Gastroesophageal sphincter (tissue), 4 donors: Measurements from ENCODE around the gene SMIM28. TPM values are rescaled to one million over a fixed set of nuclear protein-coding genes. Genes with fewer than 3 reads are reported as not detected.

Experiments
- ATAC-seq: fragments of 150-250 bp; one replicate; pipeline ENCODE4 v1.9.1; 2016; ENCODE audit warnings: mild to moderate bottlenecking, moderate library complexity
- H3K27ac ChIP-seq, 4 donors: fragments of 200-600 bp; sonication (generic) in 3 of 4; 1 replicate in 3 of 4; 2 replicates in 1 of 4; pipeline ENCODE4 v1.5.1; 2016 to 2019
- H3K27me3 ChIP-seq: fragments of 200-600 bp; sonication (generic); one replicate; pipeline ENCODE4 v1.5.1; 2019
- H3K36me3 ChIP-seq, 2 donors: fragments of 200-600 bp; sonication (generic); one replicate each; pipeline ENCODE4 v1.5.1; 2019; ENCODE audit warnings: control low read depth in 1 of 2
- H3K4me1 ChIP-seq, 3 donors: fragments of 200-600 bp; sonication (generic); 1 replicate in 2 of 3; 2 replicates in 1 of 3; pipeline ENCODE4 v1.5.1; 2016 to 2019; ENCODE audit warnings: control low read depth in 2 of 3
- H3K4me3 ChIP-seq, 2 donors: fragments of 200-600 bp; sonication (generic); one replicate each; pipeline ENCODE4 v1.5.1; 2019; ENCODE audit warnings: mild to moderate bottlenecking in 1 of 2, moderate library complexity in 1 of 2
- H3K9me3 ChIP-seq, 3 donors: fragments of 200-600 bp; sonication (generic); one replicate each; pipeline ENCODE4 v1.5.1; 2017 to 2019; ENCODE audit warnings: control low read depth in 2 of 3
- CTCF ChIP-seq, 4 experiments: fragments of 200-600 bp in 2 of 4; fragments of 450-650 bp in 2 of 4; sonication (generic) in 1 of 4; IDR thresholded peaks; one replicate each; pipeline ENCODE4 v1.5.1; 2017 to 2019; ENCODE audit warnings: antibody characterized with exemption in 4 of 4, mild to moderate bottlenecking in 2 of 4, moderate library complexity in 2 of 4
- EP300 ChIP-seq: sonication (generic); formaldehyde crosslinking; IDR thresholded peaks from one replicate; pipeline ENCODE4 v1.6.1; 2017; ENCODE audit warnings: antibody characterized with exemption, mild to moderate bottlenecking
- POLR2A ChIP-seq, 2 donors: fragments of 450-650 bp; IDR thresholded peaks; one replicate each; pipeline ENCODE4 v1.6.1; 2017; ENCODE audit warnings: antibody characterized with exemption in 2 of 2, mild to moderate bottlenecking in 2 of 2, moderate library complexity in 1 of 2
- POLR2AphosphoS5 ChIP-seq: sonication (generic); formaldehyde crosslinking; IDR thresholded peaks from one replicate; pipeline ENCODE4 v1.6.1; 2017; ENCODE audit warnings: antibody characterized with exemption
- WGBS, 2 donors: methylation state at CpG; one replicate each; pipeline ENCODE4 v1.1.5; 2018; ENCODE audit warnings: low coverage in 1 of 2; 5-methylcytosine and 5-hydroxymethylcytosine counted together
- total RNA-seq, 4 donors: library from RNA; depleted of rRNA; stranded (reverse); fragments of >200 nt; gene quantifications; one replicate each; pipeline ENCODE4 v1.1.0, GENCODE V29; 2016

The SMIM28 gene
- total RNA-seq, 4 donors from 2014 or later = 1.5 TPM; not detected in 3

DNA sequence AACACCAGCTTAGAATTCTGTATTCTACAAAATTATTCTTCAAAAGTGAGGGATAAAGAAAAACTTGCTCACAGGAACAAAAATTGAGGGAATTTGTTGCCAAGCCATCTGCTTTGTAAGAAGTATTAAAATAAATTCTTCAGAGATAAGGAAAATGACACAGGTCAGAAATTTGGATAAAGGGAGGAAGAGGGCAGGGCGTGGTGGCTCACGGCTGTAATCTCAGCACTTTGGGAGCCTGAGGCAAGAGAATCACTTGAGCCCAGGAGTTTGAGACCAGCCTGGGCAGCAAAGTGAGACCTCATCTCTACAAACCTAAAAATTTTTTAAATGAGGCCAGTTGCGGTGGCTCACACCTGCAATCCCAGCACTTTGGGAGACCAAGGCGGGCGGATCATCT lies 11.8 kb downstream of the SMIM28 start:
- H3K4me1 ChIP-seq = no peaks in the 10 kb centered on the region
- no peak for ATAC-seq
- H3K27me3 ChIP-seq = no peaks in the 10 kb centered on the region
- no peak overlapping the region for H3K4me3 ChIP-seq
- H3K27ac ChIP-seq = no peak overlapping the region
- no peak for TF ChIP-seq POLR2AphosphoS5
- no peak for TF ChIP-seq POLR2A (IDR thresholded peaks at IDR 0.05)
- TF ChIP-seq EP300 = no peak
- TF ChIP-seq CTCF (IDR thresholded peaks at IDR 0.05) = no peak
- WGBS, 2 donors = 82 to 86% methylated on average over 2 to 5 of the region's 5 CpGs
- no peaks in the 10 kb centered on the region for H3K9me3 ChIP-seq
- H3K36me3 ChIP-seq = no peaks in the 10 kb centered on the region

DNA sequence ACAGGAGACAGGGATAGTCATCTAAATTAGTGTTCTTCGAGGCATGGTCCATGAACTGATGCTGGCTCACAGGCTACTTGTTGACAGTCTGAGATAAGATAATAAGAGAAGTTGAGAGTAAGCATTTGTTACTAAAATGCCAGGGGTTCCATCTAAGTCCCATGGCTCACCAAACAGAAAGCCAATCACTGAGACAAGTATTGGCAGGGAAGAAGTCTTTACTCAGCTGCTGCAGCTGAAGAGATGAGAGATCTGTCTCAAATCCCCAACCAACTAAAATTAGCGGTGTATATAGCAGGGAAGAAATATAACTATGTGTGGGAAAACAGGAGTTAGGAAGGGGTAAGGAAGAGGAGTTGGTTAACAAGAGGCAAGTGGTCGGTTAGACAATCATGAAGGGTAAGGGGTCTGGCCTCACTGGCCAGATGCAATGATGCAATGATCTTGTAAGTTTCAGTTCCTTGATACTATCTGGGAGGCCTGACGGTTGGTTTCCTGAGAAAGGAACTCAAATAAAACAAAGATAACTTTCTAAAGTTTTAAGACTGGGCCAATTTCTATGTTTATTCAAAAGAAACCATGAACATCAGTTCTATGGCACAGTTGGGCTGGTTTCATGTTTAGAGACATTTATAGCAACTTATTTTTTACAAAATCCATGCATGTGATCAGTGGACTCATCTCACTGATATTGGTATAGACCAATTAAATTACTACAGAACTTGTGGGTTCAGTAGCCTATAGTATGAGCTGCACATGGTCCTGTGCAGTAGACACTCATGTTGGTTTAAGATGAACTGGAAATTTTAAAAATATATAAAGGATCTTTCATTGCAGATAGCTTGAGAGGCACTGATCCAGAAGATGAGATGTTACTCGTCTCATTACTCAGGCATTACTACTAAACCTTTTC lies 16.4 kb downstream of the SMIM28 start:
- H3K27me3 ChIP-seq = no peaks in the 10 kb centered on the region
- WGBS, 2 donors = 68 to 74% methylated on average over 5 of the region's 5 CpGs
- H3K36me3 ChIP-seq = no peaks in the 10 kb centered on the region
- no peak overlapping the region for H3K27ac ChIP-seq
- no peaks in the 10 kb centered on the region for H3K4me1 ChIP-seq
- TF ChIP-seq POLR2A (IDR thresholded peaks at IDR 0.05) (no peak), POLR2AphosphoS5 (no peak), CTCF (IDR thresholded peaks at IDR 0.05) (no peak), EP300 (no peak)
- H3K9me3 ChIP-seq = no peaks in the 10 kb centered on the region
- no peak overlapping the region for H3K4me3 ChIP-seq
- ATAC-seq = no peak

DNA sequence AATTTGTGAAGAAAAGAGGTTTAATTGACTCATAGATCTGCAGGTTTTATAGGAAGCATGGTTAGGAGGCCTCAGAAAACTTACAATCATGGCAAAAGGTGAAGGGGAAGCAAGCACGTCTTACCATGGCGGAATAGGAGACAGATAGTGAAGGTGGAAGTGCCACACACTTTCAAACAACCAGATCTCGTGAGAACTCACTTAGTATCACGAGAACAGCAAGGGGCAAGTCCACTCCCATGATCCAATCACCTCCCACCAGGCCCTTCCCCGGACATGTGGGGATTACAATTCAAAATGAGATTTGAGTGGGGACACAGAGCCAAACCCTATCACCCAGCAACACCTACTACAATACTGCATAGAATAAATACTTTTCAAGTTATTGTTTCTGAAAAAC lies 19.0 kb downstream of the SMIM28 start:
- Histone ChIP-seq H3K36me3 (no peaks in the 10 kb centered on the region), H3K9me3 (no peaks in the 10 kb centered on the region), H3K4me3 (no peak overlapping the region), H3K4me1 (no peaks in the 10 kb centered on the region), H3K27me3 (no peaks in the 10 kb centered on the region), H3K27ac (no peak overlapping the region)
- TF ChIP-seq POLR2A (IDR thresholded peaks at IDR 0.05) (no peak), EP300 (no peak), POLR2AphosphoS5 (no peak), CTCF (IDR thresholded peaks at IDR 0.05) (no peak)
- ATAC-seq = no peak
- 93 to 100% methylated on average over 1 to 5 of the region's 5 CpGs for WGBS, 2 donors

- H3K4me1 ChIP-seq = no peaks in the 10 kb centered on the region
- no peaks in the 10 kb centered on the region for H3K27me3 ChIP-seq
- no peaks in the 10 kb centered on the region for H3K9me3 ChIP-seq
- H3K36me3 ChIP-seq = no peaks in the 10 kb centered on the region
- ATAC-seq = no peak
- 77 to 81% methylated on average over 4 to 7 of the region's 8 CpGs for WGBS, 2 donors
- no peak overlapping the region for H3K4me3 ChIP-seq
- H3K27ac ChIP-seq = no peak overlapping the region
- TF ChIP-seq POLR2AphosphoS5 = no peak
- TF ChIP-seq EP300 = no peak
- TF ChIP-seq POLR2A (IDR thresholded peaks at IDR 0.05) = no peak
- TF ChIP-seq CTCF (IDR thresholded peaks at IDR 0.05) = no peak
Observed at GRCh38 chr6:138397128-138398122, 19.7 kb downstream of the SMIM28 start.
